OCI-LY7 (cell line): ENCODE data around the gene GREM1. TPM values are rescaled to one million over a fixed set of nuclear protein-coding genes. Genes with fewer than 3 reads are reported as not detected.

Source experiments
- BruUV-seq: library from RNA; stranded (reverse); fragments of 400-500 nt; replicated peaks from 2 replicates; lab custom pipeline; 2021; lab: Mats Ljungman, UMichigan
- CTCF ChIA-PET: fragments of 300-600 bp; sonication (Branson Sonifier 250); formaldehyde crosslinking; loops from one replicate; lab custom pipeline; 2022; ENCODE audit warnings: antibody characterized with exemption; ENCODE audit not compliant: unreplicated experiment; lab: Charles Lee
- POLR2A ChIA-PET: fragments of 300-600 bp; sonication (Branson Sonifier 250); formaldehyde crosslinking; loops from one replicate; lab custom pipeline; 2022; ENCODE audit warnings: antibody characterized with exemption; lab: Charles Lee
- DNase-seq: peaks from one replicate; pipeline ENCODE4 v3.0.0-alpha.2; 2015; ENCODE audit warnings: low spot score
- H2AFZ ChIP-seq: fragments of 200-600 bp; sonication (generic), shearing (Covaris generic); 2 replicates; pipeline ENCODE4 v1.6.1; 2014; ENCODE audit warnings: mild to moderate bottlenecking, antibody characterized with exemption, low read length, moderate library complexity
- H3K27ac ChIP-seq: fragments of 200-600 bp; sonication (generic); 2 replicates; pipeline ENCODE4 v1.5.1; 2014; ENCODE audit warnings: mixed run types, low read depth, mild to moderate bottlenecking, moderate library complexity, low read length, inconsistent platforms; ENCODE audit not compliant: poor library complexity, severe bottlenecking
- H3K36me3 ChIP-seq: fragments of 200-600 bp; sonication (generic); 2 replicates; pipeline ENCODE4 v1.6.1; 2014; ENCODE audit warnings: mild to moderate bottlenecking, antibody characterized with exemption, low read length, moderate library complexity, mixed read lengths; ENCODE audit not compliant: insufficient read depth
- H3K4me1 ChIP-seq: fragments of 200-600 bp; sonication (generic); 2 replicates; pipeline ENCODE4 v1.5.1; 2014; ENCODE audit warnings: mild to moderate bottlenecking, low read length; ENCODE audit not compliant: insufficient read depth, poor library complexity, severe bottlenecking
- H3K4me2 ChIP-seq: fragments of 200-600 bp; sonication (generic); 2 replicates; pipeline ENCODE4 v1.6.1; 2014; ENCODE audit warnings: mild to moderate bottlenecking, low read length
- H3K4me3 ChIP-seq: fragments of 200-600 bp; sonication (generic); 2 replicates; pipeline ENCODE4 v1.5.1; 2014; ENCODE audit warnings: mild to moderate bottlenecking, low read depth, low read length; ENCODE audit not compliant: poor library complexity, severe bottlenecking
- H3K79me2 ChIP-seq: fragments of 200-600 bp; sonication (generic); 2 replicates; pipeline ENCODE4 v1.6.1; 2016; ENCODE audit warnings: low read depth, mild to moderate bottlenecking, low read length, moderate library complexity, mixed read lengths; ENCODE audit not compliant: insufficient read depth
- H3K9me2 ChIP-seq: fragments of 200-600 bp; sonication (generic); 2 replicates; pipeline ENCODE4 v1.6.1; 2016; ENCODE audit warnings: mild to moderate bottlenecking, low read length, mixed read lengths; ENCODE audit not compliant: insufficient read depth
- H3K9me3 ChIP-seq: fragments of 200-600 bp; sonication (generic); 2 replicates; pipeline ENCODE4 v1.6.1; 2014; ENCODE audit warnings: mild to moderate bottlenecking, mixed run types, low read length, mixed read lengths
- H4K20me1 ChIP-seq: fragments of 200-600 bp; sonication (generic); 2 replicates; pipeline ENCODE4 v1.6.1; 2014; ENCODE audit warnings: mild to moderate bottlenecking, antibody characterized with exemption, low read length, moderate library complexity, mixed read lengths; ENCODE audit not compliant: insufficient read depth
- CTCF ChIP-seq: fragments of 200-600 bp; sonication (generic); conservative IDR thresholded peaks from 2 replicates; pipeline ENCODE4 v1.5.1; 2014; ENCODE audit warnings: mild to moderate bottlenecking, antibody characterized with exemption, low read length, moderate library complexity, mixed read lengths
- EZH2phosphoT487 ChIP-seq: fragments of 200-600 bp; sonication (generic); IDR thresholded peaks from 2 replicates; pipeline ENCODE4 v1.6.1; 2018; ENCODE audit warnings: low read depth, borderline replicate concordance, mild to moderate bottlenecking, mixed run types, antibody characterized with exemption, low read length, moderate library complexity, mixed read lengths
- intact Hi-C: fragments of 100-400 bp; cut with micrococcal nuclease; formaldehyde crosslinking; loops from one replicate; pipeline ENCODE4 v1.10.0; 2022; ENCODE audit not compliant: unreplicated experiment
- total RNA-seq, 2 experiments: library from RNA; depleted of rRNA in 1 of 2; stranded (reverse); fragments of >200 nt in 1 of 2; shearing (Covaris generic) in 1 of 2; gene quantifications; 2 replicates each; pipeline ENCODE4 v1.2.3, GENCODE V29; 2014 to 2022

Gene GREM1
- total RNA-seq, 2 experiments from 2014 or later, result not detected

- no peak for TF ChIP-seq CTCF
- no peak for TF ChIP-seq EZH2phosphoT487
- CTCF ChIA-PET, result no interaction called here
Observed at GRCh38 chr15:32729700-32730395, 12.0 kb downstream of the GREM1 start.

GRCh38 chr15:32730677-32731654 lies 13.2 kb downstream of the GREM1 start:
- Histone ChIP-seq H3K9me3 (no peaks in the 10 kb centered on the region), H4K20me1 (no peaks in the 10 kb centered on the region), H3K27ac (no peak overlapping the region), H3K4me1 (no peaks in the 10 kb centered on the region), H3K9me2 (no peaks in the 10 kb centered on the region), H2AFZ (no peak overlapping the region), H3K4me2 (no peak overlapping the region), H3K79me2 (no peaks in the 10 kb centered on the region), H3K36me3 (no peaks in the 10 kb centered on the region), H3K4me3 (no peak overlapping the region)
- no TSS peak for BruUV-seq
- ChIA-PET POLR2A (no interaction called here), CTCF (no interaction called here)
- TF ChIP-seq EZH2phosphoT487 (no peak), CTCF (no peak)
- intact Hi-C loops, result no loop called here
- no peak for DNase-seq

More at GRCh38 chr15:32729700-32730395, 12.0 kb downstream of the GREM1 start:
- H3K4me1 ChIP-seq, result no peaks in the 10 kb centered on the region
- no peak overlapping the region for H3K4me3 ChIP-seq
- intact Hi-C loops, result no loop called here
- BruUV-seq, result no TSS peak
- no peaks in the 10 kb centered on the region for H3K9me3 ChIP-seq
- no peak for DNase-seq
- H3K4me2 ChIP-seq, result no peak overlapping the region
- H3K79me2 ChIP-seq, result no peaks in the 10 kb centered on the region
- no peak overlapping the region for H3K27ac ChIP-seq
- H4K20me1 ChIP-seq, result no peaks in the 10 kb centered on the region
- no peaks in the 10 kb centered on the region for H3K36me3 ChIP-seq
- H3K9me2 ChIP-seq, result no peaks in the 10 kb centered on the region
- POLR2A ChIA-PET, result no interaction called here
- no peak overlapping the region for H2AFZ ChIP-seq
